IMR-90 (cell line): ENCODE results near the gene PATJ. TPM values are rescaled to one million over a fixed set of nuclear protein-coding genes. Genes with fewer than 3 reads are reported as not detected.

Experiments
- ATAC-seq: fragments of 200-7000 bp; cut with Tn5 transposase; 2 replicates; pipeline ENCODE4 v1.9.1; 2020; ENCODE audit warnings: low read depth, mild to moderate bottlenecking, moderate library complexity
- BruUV-seq: library from RNA; stranded (reverse); fragments of 400-500 nt; replicated peaks from 2 replicates; lab custom pipeline; 2021; lab: Mats Ljungman, UMichigan
- CTCF ChIA-PET: fragments of 300-600 bp; formaldehyde crosslinking; extraction: SDS; loops from one replicate; lab custom pipeline; 2021; ENCODE audit warnings: antibody characterized with exemption; lab: Yijun Ruan, JAX
- POLR2A ChIA-PET: fragments of 300-600 bp; sonication (Branson Sonifier 250); formaldehyde crosslinking; loops from one replicate; lab custom pipeline; 2022; ENCODE audit warnings: antibody characterized with exemption; ENCODE audit not compliant: unreplicated experiment; lab: Charles Lee
- DNase-seq: peaks from one replicate; pipeline ENCODE4 v3.0.0; 2013
- H2AFZ ChIP-seq: replicated peaks from 2 replicates; pipeline ENCODE3; 2013; ENCODE audit warnings: low read length, mild to moderate bottlenecking; ENCODE audit not compliant: poor library complexity
- H2AK5ac ChIP-seq: 2 replicates; pipeline ENCODE4 v1.6.1; 2013; ENCODE audit warnings: low read depth, low read length, inconsistent platforms
- H2AK9ac ChIP-seq: replicated peaks from 2 replicates; pipeline ENCODE3; 2013; ENCODE audit warnings: mild to moderate bottlenecking, low read depth, low read length, moderate library complexity; ENCODE audit not compliant: poor library complexity
- H2BK120ac ChIP-seq: 2 replicates; pipeline ENCODE4 v1.6.1; 2013; ENCODE audit warnings: low read depth, low read length, inconsistent platforms
- H2BK15ac ChIP-seq: 3 replicates; pipeline ENCODE4 v1.6.1; 2013; ENCODE audit warnings: low read depth, low read length, inconsistent platforms
- H2BK20ac ChIP-seq: 2 replicates; pipeline ENCODE4 v1.6.1; 2013; ENCODE audit warnings: low read depth, mild to moderate bottlenecking, inconsistent platforms, low read length, moderate library complexity
- H2BK5ac ChIP-seq: 2 replicates; pipeline ENCODE4 v1.6.1; 2013; ENCODE audit warnings: mild to moderate bottlenecking, low read depth, low read length, inconsistent platforms; ENCODE audit not compliant: poor library complexity, severe bottlenecking
- H3K14ac ChIP-seq: replicated peaks from 2 replicates; pipeline ENCODE4 v1.6.1; 2013; ENCODE audit warnings: low read depth, low read length, inconsistent platforms
- H3K18ac ChIP-seq: 2 replicates; pipeline ENCODE4 v1.6.1; 2013; ENCODE audit warnings: low read depth, low read length, control low read depth
- H3K23ac ChIP-seq: 2 replicates; pipeline ENCODE4 v1.6.1; 2013; ENCODE audit warnings: low read depth, low read length, inconsistent platforms
- H3K27ac ChIP-seq: 2 replicates; pipeline ENCODE4 v1.5.1; 2013; ENCODE audit warnings: mild to moderate bottlenecking, control low read depth, low read length; ENCODE audit not compliant: insufficient read depth
- H3K27me3 ChIP-seq: 2 replicates; pipeline ENCODE4 v1.6.1; 2013; ENCODE audit warnings: low read length; ENCODE audit not compliant: control insufficient read depth, insufficient read depth
- H3K36me3 ChIP-seq: 2 replicates; pipeline ENCODE4 v1.6.1; 2013; ENCODE audit warnings: low read length, mixed read lengths; ENCODE audit not compliant: control insufficient read depth, insufficient read depth
- H3K4ac ChIP-seq: 2 replicates; pipeline ENCODE4 v1.6.1; 2013; ENCODE audit warnings: low read depth, low read length, inconsistent platforms
- H3K4me1 ChIP-seq: 2 replicates; pipeline ENCODE4 v1.6.1; 2013; ENCODE audit warnings: low read length, mixed read lengths; ENCODE audit not compliant: control insufficient read depth, insufficient read depth
- H3K4me2 ChIP-seq: 2 replicates; pipeline ENCODE4 v1.6.1; 2013; ENCODE audit warnings: low read depth, mild to moderate bottlenecking, control low read depth, low read length, moderate library complexity
- H3K4me3 ChIP-seq: 2 replicates; pipeline ENCODE4 v1.5.1; 2013; ENCODE audit warnings: low read depth, mild to moderate bottlenecking, control low read depth, low read length, moderate library complexity; ENCODE audit not compliant: insufficient read depth
- H3K56ac ChIP-seq: 2 replicates; pipeline ENCODE4 v1.6.1; 2013; ENCODE audit warnings: low read length, inconsistent platforms; ENCODE audit not compliant: insufficient read depth; ENCODE audit errors: extremely low read depth
- H3K79me1 ChIP-seq, 2 experiments: 2 replicates each; pipeline ENCODE4 v1.6.1; 2013; ENCODE audit warnings: low read length in 2 of 2, inconsistent platforms in 1 of 2, low read depth in 1 of 2
- H3K9ac ChIP-seq: 2 replicates; pipeline ENCODE4 v1.6.1; 2013; ENCODE audit warnings: low read depth, low read length, control low read depth
- H3K9me1 ChIP-seq: 2 replicates; pipeline ENCODE4 v1.6.1; 2013; ENCODE audit warnings: low read length, inconsistent platforms; ENCODE audit not compliant: insufficient read depth
- H3K9me3 ChIP-seq: 2 replicates; pipeline ENCODE4 v1.6.1; 2013; ENCODE audit warnings: low read length; ENCODE audit not compliant: control insufficient read depth, insufficient read depth
- H4K20me1 ChIP-seq: 2 replicates; pipeline ENCODE4 v1.6.1; 2013; ENCODE audit warnings: low read length, inconsistent platforms; ENCODE audit not compliant: insufficient read depth
- H4K5ac ChIP-seq: 2 replicates; pipeline ENCODE4 v1.6.1; 2013; ENCODE audit warnings: mild to moderate bottlenecking, low read depth, low read length, control low read depth
- H4K8ac ChIP-seq, 2 experiments: 2 replicates each; pipeline ENCODE4 v1.6.1; 2013; ENCODE audit warnings: low read depth in 2 of 2, low read length in 2 of 2, control low read depth in 1 of 2, inconsistent platforms in 1 of 2
- H4K91ac ChIP-seq: 2 replicates; pipeline ENCODE4 v1.6.1; 2013; ENCODE audit warnings: low read depth, low read length, inconsistent platforms; ENCODE audit not compliant: insufficient read depth
- BHLHE40 ChIP-seq: fragments of 150-350 bp; IDR thresholded peaks from 2 replicates; pipeline ENCODE4 v1.6.1; 2016; ENCODE audit warnings: mild to moderate bottlenecking, low read depth, low read length
- CEBPB ChIP-seq: IDR thresholded peaks from 2 replicates; pipeline ENCODE4 v1.6.1; 2012; ENCODE audit warnings: low read depth, low read length, improper control_type of control experiment
- CHD1 ChIP-seq: IDR thresholded peaks from 2 replicates; pipeline ENCODE4 v1.6.1; 2012; ENCODE audit warnings: low read depth, low read length, improper control_type of control experiment
- FOS ChIP-seq: fragments of 150-350 bp; IDR thresholded peaks from 2 replicates; pipeline ENCODE4 v1.6.1; 2016; ENCODE audit warnings: low read depth, low read length
- MAFK ChIP-seq: IDR thresholded peaks from 2 replicates; pipeline ENCODE4 v1.6.1; 2012; ENCODE audit warnings: low read depth, low read length, improper control_type of control experiment
- MAZ ChIP-seq: IDR thresholded peaks from 2 replicates; pipeline ENCODE4 v1.6.1; 2012; ENCODE audit warnings: low read depth, mild to moderate bottlenecking, low read length, improper control_type of control experiment, moderate library complexity, borderline replicate concordance
- MXI1 ChIP-seq: IDR thresholded peaks from 2 replicates; pipeline ENCODE4 v1.6.1; 2012; ENCODE audit warnings: low read depth, mild to moderate bottlenecking, low read length, moderate library complexity, borderline replicate concordance
- NFE2L2 ChIP-seq: fragments of 150-350 bp; IDR thresholded peaks from 2 replicates; pipeline ENCODE4 v1.6.1; 2016; ENCODE audit warnings: low read depth, mild to moderate bottlenecking, low read length
- POLR2A ChIP-seq: IDR thresholded peaks from 2 replicates; pipeline ENCODE4 v1.6.1; 2012; ENCODE audit warnings: mild to moderate bottlenecking, low read depth, low read length
- RAD21 ChIP-seq: IDR thresholded peaks from 2 replicates; pipeline ENCODE4 v1.6.1; 2012; ENCODE audit warnings: low read length, improper control_type of control experiment
- RCOR1 ChIP-seq: IDR thresholded peaks from 2 replicates; pipeline ENCODE4 v1.6.1; 2012; ENCODE audit warnings: mild to moderate bottlenecking, low read length, improper control_type of control experiment; ENCODE audit not compliant: insufficient replicate concordance
- RFX5 ChIP-seq: IDR thresholded peaks from 2 replicates; pipeline ENCODE4 v1.8.0; 2012; ENCODE audit warnings: low read depth, mild to moderate bottlenecking, low read length, moderate library complexity
- SMC3 ChIP-seq: fragments of 150-350 bp; IDR thresholded peaks from 2 replicates; pipeline ENCODE4 v1.6.1; 2016; ENCODE audit warnings: low read depth, mild to moderate bottlenecking, antibody characterized with exemption, low read length, moderate library complexity
- WGBS, 2 experiments: methylation state at CpG; one replicate each; pipeline versions ENCODE4 v1.1.5 to v1.1.7; 2013; ENCODE audit warnings: missing lambda C conversion rate in 2 of 2; ENCODE audit not compliant: insufficient read length in 1 of 2; ENCODE audit errors: extremely low coverage in 2 of 2; 5-methylcytosine and 5-hydroxymethylcytosine counted together
- dilution Hi-C: fragments of 300-500 bp; cut with HindIII; formaldehyde crosslinking; loops from one replicate; pipeline ENCODE4 v1.14.3; 2018; ENCODE audit warnings: low sequenced_read_pairs; ENCODE audit not compliant: unreplicated experiment
- in situ Hi-C: fragments of 300-500 bp; cut with MboI; formaldehyde crosslinking; loops from 3 replicates; pipeline ENCODE4 v1.14.3; 2019; ENCODE audit warnings: low sequenced_read_pairs, inconsistent platforms, mixed read lengths
- intact Hi-C: fragments of 100-400 bp; cut with micrococcal nuclease; formaldehyde crosslinking; loops from 2 replicates; pipeline ENCODE4 v1.10.0; 2022
- polyA plus RNA-seq, 3 experiments: library from polyadenylated mRNA; depleted of rRNA; stranded (reverse); fragments of >200 nt; gene quantifications; 2 replicates each; pipeline ENCODE4 v1.2.3, GENCODE V29; 2012; ENCODE audit warnings: low replicate concordance in 1 of 3
- total RNA-seq: library from RNA; depleted of rRNA; stranded (reverse); fragments of >200 nt; gene quantifications from 2 replicates; pipeline ENCODE4 v1.2.3, GENCODE V29; 2012
- TF ChIP-seq, protein P1 (sequence below): fragments of 150-350 bp; IDR thresholded peaks from 2 replicates; pipeline ENCODE4 v1.6.1; 2016; ENCODE audit warnings: low read depth, mild to moderate bottlenecking, low read length, moderate library complexity, borderline replicate concordance
- TF ChIP-seq, protein P2 (sequence below): fragments of 150-350 bp; IDR thresholded peaks from 2 replicates; pipeline ENCODE4 v1.6.1; 2017; ENCODE audit warnings: mild to moderate bottlenecking, antibody characterized with exemption, low read length, low read depth
- TF ChIP-seq, protein P3 (sequence below): conservative IDR thresholded peaks from 2 replicates; pipeline ENCODE4 v1.5.1; 2012; ENCODE audit warnings: mild to moderate bottlenecking, low read depth, low read length, improper control_type of control experiment

The PATJ gene
- total and polyA plus RNA-seq, 2 of the 4 experiments (the other 2 are of a cell fraction), result 2.0 to 3.4 TPM

DNA sequence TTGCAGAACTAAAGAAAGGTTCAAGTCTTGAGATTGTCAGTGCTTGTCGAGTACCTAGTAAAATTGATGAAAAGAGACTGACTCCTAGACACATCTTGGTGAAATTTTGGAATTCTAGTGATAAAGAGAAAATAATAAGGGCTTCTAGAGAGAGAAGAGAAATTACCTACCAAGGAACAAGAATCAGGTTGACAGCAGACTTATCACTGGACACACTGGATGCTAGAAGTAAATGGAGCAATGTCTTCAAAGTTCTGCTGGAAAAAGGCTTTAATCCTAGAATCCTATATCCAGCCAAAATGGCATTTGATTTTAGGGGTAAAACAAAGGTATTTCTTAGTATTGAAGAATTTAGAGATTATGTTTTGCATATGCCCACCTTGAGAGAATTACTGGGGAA is 468.7 kb downstream of the PATJ start:
- Histone ChIP-seq H3K4ac (no peak overlapping the region), H3K18ac (no peak overlapping the region), H2BK120ac (no peak overlapping the region), H2BK20ac (no peak overlapping the region), H3K27me3 (no peaks in the 10 kb centered on the region), H3K79me1 (no peaks in the 10 kb centered on the region), H4K20me1 (no peaks in the 10 kb centered on the region), H2AK5ac (no peak overlapping the region), H3K4me3 (no peak overlapping the region), H3K27ac (no peak overlapping the region), H4K8ac (no peak overlapping the region), H3K36me3 (no peaks in the 10 kb centered on the region), H2AK9ac (no peak overlapping the region), H3K9me3 (peaks cover 13% of the 10 kb centered on the region; the same call in 1 of the 2 replicates), H3K9ac (no peak overlapping the region), H2AFZ (no peak overlapping the region), H3K23ac (no peak overlapping the region), H3K56ac (no peak overlapping the region), H4K91ac (no peak overlapping the region), H3K14ac (no peak overlapping the region), H3K9me1 (no peaks in the 10 kb centered on the region), H3K4me1 (no peaks in the 10 kb centered on the region), H2BK15ac (no peak overlapping the region), H4K5ac (no peak overlapping the region), H3K4me2 (no peak overlapping the region), H2BK5ac (no peak overlapping the region)
- in situ Hi-C loops, result no loop called here
- ChIA-PET POLR2A (no interaction called here), CTCF (no interaction called here)
- BruUV-seq, result no TSS peak
- no CpG with 5 or more reads among the region's 1 CpG for WGBS, 2 experiments
- DNase-seq (no peak), ATAC-seq (no peak)
- intact Hi-C loops, result loop anchor here (2.0 kb wide), 1 partner anchor 62 kb away; no protein-coding TSS in a partner anchor
- dilution Hi-C loops, result no loop called here
- TF ChIP-seq, protein P1, sequence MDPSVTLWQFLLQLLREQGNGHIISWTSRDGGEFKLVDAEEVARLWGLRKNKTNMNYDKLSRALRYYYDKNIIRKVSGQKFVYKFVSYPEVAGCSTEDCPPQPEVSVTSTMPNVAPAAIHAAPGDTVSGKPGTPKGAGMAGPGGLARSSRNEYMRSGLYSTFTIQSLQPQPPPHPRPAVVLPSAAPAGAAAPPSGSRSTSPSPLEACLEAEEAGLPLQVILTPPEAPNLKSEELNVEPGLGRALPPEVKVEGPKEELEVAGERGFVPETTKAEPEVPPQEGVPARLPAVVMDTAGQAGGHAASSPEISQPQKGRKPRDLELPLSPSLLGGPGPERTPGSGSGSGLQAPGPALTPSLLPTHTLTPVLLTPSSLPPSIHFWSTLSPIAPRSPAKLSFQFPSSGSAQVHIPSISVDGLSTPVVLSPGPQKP, result no peak
- TF ChIP-seq SMC3, result no peak
- TF ChIP-seq FOS, result no peak
- TF ChIP-seq MAZ, result no peak
- TF ChIP-seq, protein P2, sequence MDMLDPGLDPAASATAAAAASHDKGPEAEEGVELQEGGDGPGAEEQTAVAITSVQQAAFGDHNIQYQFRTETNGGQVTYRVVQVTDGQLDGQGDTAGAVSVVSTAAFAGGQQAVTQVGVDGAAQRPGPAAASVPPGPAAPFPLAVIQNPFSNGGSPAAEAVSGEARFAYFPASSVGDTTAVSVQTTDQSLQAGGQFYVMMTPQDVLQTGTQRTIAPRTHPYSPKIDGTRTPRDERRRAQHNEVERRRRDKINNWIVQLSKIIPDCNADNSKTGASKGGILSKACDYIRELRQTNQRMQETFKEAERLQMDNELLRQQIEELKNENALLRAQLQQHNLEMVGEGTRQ, result no peak
- no peak for TF ChIP-seq NFE2L2
- TF ChIP-seq RCOR1, result no peak
- TF ChIP-seq, protein P3, sequence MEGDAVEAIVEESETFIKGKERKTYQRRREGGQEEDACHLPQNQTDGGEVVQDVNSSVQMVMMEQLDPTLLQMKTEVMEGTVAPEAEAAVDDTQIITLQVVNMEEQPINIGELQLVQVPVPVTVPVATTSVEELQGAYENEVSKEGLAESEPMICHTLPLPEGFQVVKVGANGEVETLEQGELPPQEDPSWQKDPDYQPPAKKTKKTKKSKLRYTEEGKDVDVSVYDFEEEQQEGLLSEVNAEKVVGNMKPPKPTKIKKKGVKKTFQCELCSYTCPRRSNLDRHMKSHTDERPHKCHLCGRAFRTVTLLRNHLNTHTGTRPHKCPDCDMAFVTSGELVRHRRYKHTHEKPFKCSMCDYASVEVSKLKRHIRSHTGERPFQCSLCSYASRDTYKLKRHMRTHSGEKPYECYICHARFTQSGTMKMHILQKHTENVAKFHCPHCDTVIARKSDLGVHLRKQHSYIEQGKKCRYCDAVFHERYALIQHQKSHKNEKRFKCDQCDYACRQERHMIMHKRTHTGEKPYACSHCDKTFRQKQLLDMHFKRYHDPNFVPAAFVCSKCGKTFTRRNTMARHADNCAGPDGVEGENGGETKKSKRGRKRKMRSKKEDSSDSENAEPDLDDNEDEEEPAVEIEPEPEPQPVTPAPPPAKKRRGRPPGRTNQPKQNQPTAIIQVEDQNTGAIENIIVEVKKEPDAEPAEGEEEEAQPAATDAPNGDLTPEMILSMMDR, result no peak
- no peak for TF ChIP-seq RAD21
- TF ChIP-seq RFX5, result no peak
- TF ChIP-seq CEBPB, result no peak
- TF ChIP-seq CHD1, result no peak
- TF ChIP-seq POLR2A, result no peak
- no peak for TF ChIP-seq MXI1
- TF ChIP-seq MAFK, result no peak
- TF ChIP-seq BHLHE40, result no peak
